Cardiac septum (tissue), 1 donor: ENCODE measurements around the gene ZNF611. TPM values are rescaled to one million over a fixed set of nuclear protein-coding genes. Genes with fewer than 3 reads are reported as not detected.

ENCODE experiments used
- total RNA-seq: library from RNA; stranded (reverse); fragmentation: NEBNext Ultra II Directional; extraction: Animal tissue kit (Norgen Biotek cat#: 25700); gene quantifications from one replicate; pipeline ENCODE4 v1.2.1, GENCODE V29; 2021
- donor health status: DM: no; HTN: no; CAD: no.

The ZNF611 gene
- total RNA-seq, 1 donor from 2014 or later = 6.8 TPM

Other genes starting within 250 kb of the ZNF611 start
- gene ZNF808, start 207.4 kb downstream of the ZNF611 start, total RNA-seq = 30.5 TPM
- gene ZNF701, start 164.8 kb downstream of the ZNF611 start, total RNA-seq = 20.7 TPM
- gene ZNF83, start 96.7 kb downstream of the ZNF611 start, total RNA-seq = 16.8 TPM
- gene ZNF600, start 51.7 kb upstream of the ZNF611 start, total RNA-seq = 2.2 TPM
- 8.0 TPM for gene ZNF28, start 86.6 kb upstream of the ZNF611 start, total RNA-seq
- 7.8 TPM for gene ZNF468, start 122.6 kb upstream of the ZNF611 start, total RNA-seq
- 9.2 TPM for gene ZNF320, start 162.6 kb upstream of the ZNF611 start, total RNA-seq
- 1.3 TPM for gene ZNF888, start 188.4 kb upstream of the ZNF611 start, total RNA-seq
- 5.2 TPM for gene ZNF816, start 227.8 kb upstream of the ZNF611 start, total RNA-seq